IMR-90 (cell line): ENCODE measurements around the gene POLD4. TPM values are rescaled to one million over a fixed set of nuclear protein-coding genes. Genes with fewer than 3 reads are reported as not detected.

Experiments
- ATAC-seq: fragments of 200-7000 bp; cut with Tn5 transposase; 2 replicates; pipeline ENCODE4 v1.9.1; 2020; ENCODE audit warnings: low read depth, mild to moderate bottlenecking, moderate library complexity
- BruUV-seq: library from RNA; stranded (reverse); fragments of 400-500 nt; replicated peaks from 2 replicates; lab custom pipeline; 2021; lab: Mats Ljungman, UMichigan
- CTCF ChIA-PET: fragments of 300-600 bp; formaldehyde crosslinking; extraction: SDS; loops from one replicate; lab custom pipeline; 2021; ENCODE audit warnings: antibody characterized with exemption; lab: Yijun Ruan, JAX
- POLR2A ChIA-PET: fragments of 300-600 bp; sonication (Branson Sonifier 250); formaldehyde crosslinking; loops from one replicate; lab custom pipeline; 2022; ENCODE audit warnings: antibody characterized with exemption; ENCODE audit not compliant: unreplicated experiment; lab: Charles Lee
- DNase-seq: peaks from one replicate; pipeline ENCODE4 v3.0.0; 2013
- H2AFZ ChIP-seq: replicated peaks from 2 replicates; pipeline ENCODE3; 2013; ENCODE audit warnings: low read length, mild to moderate bottlenecking; ENCODE audit not compliant: poor library complexity
- H2AK5ac ChIP-seq: 2 replicates; pipeline ENCODE4 v1.6.1; 2013; ENCODE audit warnings: low read depth, low read length, inconsistent platforms
- H2AK9ac ChIP-seq: replicated peaks from 2 replicates; pipeline ENCODE3; 2013; ENCODE audit warnings: mild to moderate bottlenecking, low read depth, low read length, moderate library complexity; ENCODE audit not compliant: poor library complexity
- H2BK120ac ChIP-seq: 2 replicates; pipeline ENCODE4 v1.6.1; 2013; ENCODE audit warnings: low read depth, low read length, inconsistent platforms
- H2BK15ac ChIP-seq: 3 replicates; pipeline ENCODE4 v1.6.1; 2013; ENCODE audit warnings: low read depth, low read length, inconsistent platforms
- H2BK20ac ChIP-seq: 2 replicates; pipeline ENCODE4 v1.6.1; 2013; ENCODE audit warnings: low read depth, mild to moderate bottlenecking, inconsistent platforms, low read length, moderate library complexity
- H2BK5ac ChIP-seq: 2 replicates; pipeline ENCODE4 v1.6.1; 2013; ENCODE audit warnings: mild to moderate bottlenecking, low read depth, low read length, inconsistent platforms; ENCODE audit not compliant: poor library complexity, severe bottlenecking
- H3K14ac ChIP-seq: replicated peaks from 2 replicates; pipeline ENCODE4 v1.6.1; 2013; ENCODE audit warnings: low read depth, low read length, inconsistent platforms
- H3K18ac ChIP-seq: 2 replicates; pipeline ENCODE4 v1.6.1; 2013; ENCODE audit warnings: low read depth, low read length, control low read depth
- H3K23ac ChIP-seq: 2 replicates; pipeline ENCODE4 v1.6.1; 2013; ENCODE audit warnings: low read depth, low read length, inconsistent platforms
- H3K27ac ChIP-seq: 2 replicates; pipeline ENCODE4 v1.5.1; 2013; ENCODE audit warnings: mild to moderate bottlenecking, control low read depth, low read length; ENCODE audit not compliant: insufficient read depth
- H3K27me3 ChIP-seq: 2 replicates; pipeline ENCODE4 v1.6.1; 2013; ENCODE audit warnings: low read length; ENCODE audit not compliant: control insufficient read depth, insufficient read depth
- H3K36me3 ChIP-seq: 2 replicates; pipeline ENCODE4 v1.6.1; 2013; ENCODE audit warnings: low read length, mixed read lengths; ENCODE audit not compliant: control insufficient read depth, insufficient read depth
- H3K4ac ChIP-seq: 2 replicates; pipeline ENCODE4 v1.6.1; 2013; ENCODE audit warnings: low read depth, low read length, inconsistent platforms
- H3K4me1 ChIP-seq: 2 replicates; pipeline ENCODE4 v1.6.1; 2013; ENCODE audit warnings: low read length, mixed read lengths; ENCODE audit not compliant: control insufficient read depth, insufficient read depth
- H3K4me2 ChIP-seq: 2 replicates; pipeline ENCODE4 v1.6.1; 2013; ENCODE audit warnings: low read depth, mild to moderate bottlenecking, control low read depth, low read length, moderate library complexity
- H3K4me3 ChIP-seq: 2 replicates; pipeline ENCODE4 v1.5.1; 2013; ENCODE audit warnings: low read depth, mild to moderate bottlenecking, control low read depth, low read length, moderate library complexity; ENCODE audit not compliant: insufficient read depth
- H3K56ac ChIP-seq: 2 replicates; pipeline ENCODE4 v1.6.1; 2013; ENCODE audit warnings: low read length, inconsistent platforms; ENCODE audit not compliant: insufficient read depth; ENCODE audit errors: extremely low read depth
- H3K79me1 ChIP-seq, 2 experiments: 2 replicates each; pipeline ENCODE4 v1.6.1; 2013; ENCODE audit warnings: low read length in 2 of 2, inconsistent platforms in 1 of 2, low read depth in 1 of 2
- H3K9ac ChIP-seq: 2 replicates; pipeline ENCODE4 v1.6.1; 2013; ENCODE audit warnings: low read depth, low read length, control low read depth
- H3K9me1 ChIP-seq: 2 replicates; pipeline ENCODE4 v1.6.1; 2013; ENCODE audit warnings: low read length, inconsistent platforms; ENCODE audit not compliant: insufficient read depth
- H3K9me3 ChIP-seq: 2 replicates; pipeline ENCODE4 v1.6.1; 2013; ENCODE audit warnings: low read length; ENCODE audit not compliant: control insufficient read depth, insufficient read depth
- H4K20me1 ChIP-seq: 2 replicates; pipeline ENCODE4 v1.6.1; 2013; ENCODE audit warnings: low read length, inconsistent platforms; ENCODE audit not compliant: insufficient read depth
- H4K5ac ChIP-seq: 2 replicates; pipeline ENCODE4 v1.6.1; 2013; ENCODE audit warnings: mild to moderate bottlenecking, low read depth, low read length, control low read depth
- H4K8ac ChIP-seq, 2 experiments: 2 replicates each; pipeline ENCODE4 v1.6.1; 2013; ENCODE audit warnings: low read depth in 2 of 2, low read length in 2 of 2, control low read depth in 1 of 2, inconsistent platforms in 1 of 2
- H4K91ac ChIP-seq: 2 replicates; pipeline ENCODE4 v1.6.1; 2013; ENCODE audit warnings: low read depth, low read length, inconsistent platforms; ENCODE audit not compliant: insufficient read depth
- BHLHE40 ChIP-seq: fragments of 150-350 bp; IDR thresholded peaks from 2 replicates; pipeline ENCODE4 v1.6.1; 2016; ENCODE audit warnings: mild to moderate bottlenecking, low read depth, low read length
- ELK1 ChIP-seq: fragments of 150-350 bp; IDR thresholded peaks from 2 replicates; pipeline ENCODE4 v1.6.1; 2016; ENCODE audit warnings: low read depth, mild to moderate bottlenecking, low read length, moderate library complexity, borderline replicate concordance
- FOS ChIP-seq: fragments of 150-350 bp; IDR thresholded peaks from 2 replicates; pipeline ENCODE4 v1.6.1; 2016; ENCODE audit warnings: low read depth, low read length
- MAFK ChIP-seq: IDR thresholded peaks from 2 replicates; pipeline ENCODE4 v1.6.1; 2012; ENCODE audit warnings: low read depth, low read length, improper control_type of control experiment
- WGBS, 2 experiments: methylation state at CpG; one replicate each; pipeline versions ENCODE4 v1.1.5 to v1.1.7; 2013; ENCODE audit warnings: missing lambda C conversion rate in 2 of 2; ENCODE audit not compliant: insufficient read length in 1 of 2; ENCODE audit errors: extremely low coverage in 2 of 2; 5-methylcytosine and 5-hydroxymethylcytosine counted together
- dilution Hi-C: fragments of 300-500 bp; cut with HindIII; formaldehyde crosslinking; loops from one replicate; pipeline ENCODE4 v1.14.3; 2018; ENCODE audit warnings: low sequenced_read_pairs; ENCODE audit not compliant: unreplicated experiment
- in situ Hi-C: fragments of 300-500 bp; cut with MboI; formaldehyde crosslinking; loops from 3 replicates; pipeline ENCODE4 v1.14.3; 2019; ENCODE audit warnings: low sequenced_read_pairs, inconsistent platforms, mixed read lengths
- intact Hi-C: fragments of 100-400 bp; cut with micrococcal nuclease; formaldehyde crosslinking; loops from 2 replicates; pipeline ENCODE4 v1.10.0; 2022
- polyA plus RNA-seq, 3 experiments: library from polyadenylated mRNA; depleted of rRNA; stranded (reverse); fragments of >200 nt; gene quantifications; 2 replicates each; pipeline ENCODE4 v1.2.3, GENCODE V29; 2012; ENCODE audit warnings: low replicate concordance in 1 of 3
- total RNA-seq: library from RNA; depleted of rRNA; stranded (reverse); fragments of >200 nt; gene quantifications from 2 replicates; pipeline ENCODE4 v1.2.3, GENCODE V29; 2012

The POLD4 gene
- total and polyA plus RNA-seq, 2 of the 4 experiments (the other 2 are of a cell fraction), result 46.4 to 133 TPM

GRCh38 chr11:67387518-67387917 lies 34.2 kb upstream of the POLD4 start:
- POLR2A ChIA-PET, result no interaction called here
- no peak overlapping the region for H3K4me2 ChIP-seq
- intact Hi-C loops, result no loop called here

More at GRCh38 chr11:67387518-67387917, 34.2 kb upstream of the POLD4 start:
- Histone ChIP-seq H3K27me3 (no peaks in the 10 kb centered on the region; the same call in 1 of the 2 replicates), H4K91ac (no peak overlapping the region), H4K20me1 (no peaks in the 10 kb centered on the region), H2BK20ac (no peak overlapping the region), H2BK5ac (no peak overlapping the region), H3K79me1 (peaks cover 10 to 26% of the 10 kb centered on the region in 2 experiments; a peak in 3 of 4 replicates), H3K9me3 (no peaks in the 10 kb centered on the region), H3K4me1 (peaks cover 9% of the 10 kb centered on the region), H2BK120ac (no peak overlapping the region), H3K36me3 (no peaks in the 10 kb centered on the region), H2AK5ac (no peak overlapping the region), H3K18ac (no peak overlapping the region), H4K8ac (no peak overlapping the region), H3K9me1 (no peaks in the 10 kb centered on the region; the same call in 1 of the 2 replicates), H3K14ac (no peak overlapping the region), H2AK9ac (no peak overlapping the region), H2AFZ (no peak overlapping the region), H4K5ac (no peak overlapping the region), H3K23ac (no peak overlapping the region), H3K4ac (no peak overlapping the region), H2BK15ac (no peak overlapping the region), H3K27ac (no peak overlapping the region), H3K9ac (no peak overlapping the region), H3K56ac (no peak overlapping the region), H3K4me3 (no peak overlapping the region)
- in situ Hi-C loops (no loop called here), dilution Hi-C loops (no loop called here)
- 26% methylated on average over 2 of the region's 6 CpGs; no CpG with 5 or more reads in 1 of the 2 experiments for WGBS, 2 experiments
- BruUV-seq, result no TSS peak
- DNase-seq (no peak), ATAC-seq (no peak)
- TF ChIP-seq FOS (no peak), BHLHE40 (no peak), ELK1 (no peak), MAFK (no peak)
- CTCF ChIA-PET, result interaction anchor here (0.9 kb wide), 1 partner anchor 36 kb away, joined by 3 read pairs; no protein-coding TSS in a partner anchor
